ENCODE data around the gene C2CD4D.

Gene C2CD4D

DNA sequence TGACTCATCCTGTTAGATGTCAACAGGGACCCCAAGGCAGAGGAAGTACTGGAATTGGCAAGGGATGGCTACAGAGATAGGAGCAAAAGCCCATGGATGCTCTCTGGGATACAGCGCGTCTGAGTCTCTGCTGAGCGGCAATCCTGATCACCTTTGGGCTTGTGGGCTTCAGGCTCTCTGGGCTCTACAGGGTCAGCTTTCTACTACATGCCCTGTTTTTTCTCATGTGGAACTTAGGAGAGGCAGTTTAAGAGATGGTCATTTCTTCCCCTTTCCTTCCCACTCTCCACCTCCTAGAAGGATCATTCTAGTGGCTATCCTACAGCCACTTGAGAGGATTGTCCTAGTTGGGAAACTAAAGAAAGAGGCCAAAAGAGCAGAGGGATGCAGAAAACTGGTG, 35.7 kb downstream of the C2CD4D start:
- TF ChIP-seq, protein P1, sequence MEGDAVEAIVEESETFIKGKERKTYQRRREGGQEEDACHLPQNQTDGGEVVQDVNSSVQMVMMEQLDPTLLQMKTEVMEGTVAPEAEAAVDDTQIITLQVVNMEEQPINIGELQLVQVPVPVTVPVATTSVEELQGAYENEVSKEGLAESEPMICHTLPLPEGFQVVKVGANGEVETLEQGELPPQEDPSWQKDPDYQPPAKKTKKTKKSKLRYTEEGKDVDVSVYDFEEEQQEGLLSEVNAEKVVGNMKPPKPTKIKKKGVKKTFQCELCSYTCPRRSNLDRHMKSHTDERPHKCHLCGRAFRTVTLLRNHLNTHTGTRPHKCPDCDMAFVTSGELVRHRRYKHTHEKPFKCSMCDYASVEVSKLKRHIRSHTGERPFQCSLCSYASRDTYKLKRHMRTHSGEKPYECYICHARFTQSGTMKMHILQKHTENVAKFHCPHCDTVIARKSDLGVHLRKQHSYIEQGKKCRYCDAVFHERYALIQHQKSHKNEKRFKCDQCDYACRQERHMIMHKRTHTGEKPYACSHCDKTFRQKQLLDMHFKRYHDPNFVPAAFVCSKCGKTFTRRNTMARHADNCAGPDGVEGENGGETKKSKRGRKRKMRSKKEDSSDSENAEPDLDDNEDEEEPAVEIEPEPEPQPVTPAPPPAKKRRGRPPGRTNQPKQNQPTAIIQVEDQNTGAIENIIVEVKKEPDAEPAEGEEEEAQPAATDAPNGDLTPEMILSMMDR (IDR thresholded peaks at IDR 0.05) = no peak

DNA sequence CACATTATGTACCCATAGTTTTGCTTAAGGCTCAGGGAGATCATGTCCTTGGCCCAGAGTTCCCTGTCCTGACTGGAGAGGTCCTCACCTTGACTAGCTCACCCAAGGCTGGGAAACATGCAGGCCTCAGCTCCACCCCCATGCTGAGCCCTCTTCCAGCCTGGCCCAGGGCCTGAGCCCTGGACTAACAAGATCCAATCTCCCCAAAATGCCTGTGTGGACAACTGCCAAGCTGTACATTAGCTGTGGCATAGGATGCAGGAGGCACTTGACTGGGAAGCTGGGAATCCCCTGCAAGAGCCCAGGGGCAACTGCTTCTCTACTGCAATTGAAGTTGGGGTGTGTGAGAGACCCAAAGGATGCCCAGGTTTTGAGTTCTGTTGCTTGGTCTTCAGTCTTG, 36.5 kb downstream of the C2CD4D start:
- TF ChIP-seq, protein P1 (IDR thresholded peaks at IDR 0.05) = no peak

DNA sequence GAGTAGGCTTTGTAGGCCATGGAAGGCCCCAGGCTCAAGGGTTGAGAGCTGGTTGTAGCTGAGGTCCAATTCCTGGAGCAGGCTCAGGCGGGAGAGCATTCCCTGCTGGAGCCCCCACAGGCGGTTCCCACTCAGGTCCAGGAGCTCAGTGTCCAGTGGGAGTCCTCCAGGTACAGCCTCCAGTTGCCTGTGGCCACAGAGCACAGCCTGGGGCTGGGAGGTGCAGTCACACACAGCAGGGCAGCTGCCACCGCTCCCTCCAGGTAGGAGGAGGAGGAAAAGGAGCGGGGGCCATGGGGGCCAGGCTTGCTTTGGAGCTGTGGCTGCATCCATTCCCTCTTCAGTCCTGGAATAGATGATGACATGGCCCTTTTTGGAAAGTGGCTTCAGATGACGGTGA, 37.2 kb downstream of the C2CD4D start:
- TF ChIP-seq, protein P1 (IDR thresholded peaks at IDR 0.05) = no peak

- TF ChIP-seq, protein P1 (IDR thresholded peaks at IDR 0.05) = no peak
These were observed 37.8 kb downstream of the C2CD4D start for GRCh38 chr1:151801846-151802245.

DNA sequence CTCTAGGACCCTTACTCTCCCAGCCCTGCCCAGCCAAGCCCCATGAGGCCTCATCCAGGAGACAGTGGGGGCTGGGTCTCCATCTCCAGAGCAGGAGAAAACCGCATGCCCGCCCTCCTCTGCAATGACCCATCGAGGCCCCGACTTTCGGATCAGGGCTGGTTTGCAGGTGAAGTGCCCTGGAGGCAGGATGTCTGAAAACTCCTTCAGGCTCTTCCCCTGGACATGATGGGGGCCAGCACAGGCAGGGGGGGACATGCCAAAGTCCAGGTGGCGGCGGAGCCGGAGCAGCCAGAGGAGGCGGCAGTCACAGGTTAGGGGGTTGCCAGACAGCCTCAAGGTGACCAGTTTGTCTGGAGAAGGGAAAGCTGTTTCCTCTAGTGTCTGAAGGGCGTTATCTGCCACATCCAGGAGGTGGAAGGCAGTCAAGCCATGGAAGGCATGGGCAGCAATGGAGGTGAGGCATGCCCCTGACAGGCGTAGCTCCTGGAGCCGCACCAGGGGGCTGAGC, 38.3 kb downstream of the C2CD4D start:
- TF ChIP-seq, protein P1 (IDR thresholded peaks at IDR 0.05) = no peak

DNA sequence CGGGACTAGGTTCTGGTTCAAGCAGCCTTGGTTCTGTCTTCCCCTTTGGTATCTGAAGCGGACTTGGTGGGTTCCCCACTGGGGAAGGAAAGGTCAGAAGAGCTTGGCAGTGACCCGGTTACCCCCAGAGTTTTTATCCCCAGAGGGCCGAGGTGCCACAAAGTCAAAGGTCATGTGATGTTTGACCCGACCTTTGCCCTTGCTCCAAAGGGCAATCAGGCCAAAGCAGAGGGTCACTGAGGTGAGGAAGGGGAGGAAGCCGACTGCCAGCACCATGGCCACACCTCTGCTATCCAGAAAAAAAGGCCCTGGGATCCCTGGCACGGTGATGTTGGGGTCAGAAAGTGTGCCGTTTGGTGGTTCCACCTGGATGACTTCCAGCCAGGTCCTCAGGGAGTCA, 38.8 kb downstream of the C2CD4D start:
- TF ChIP-seq, protein P1 (IDR thresholded peaks at IDR 0.05) = no peak

DNA sequence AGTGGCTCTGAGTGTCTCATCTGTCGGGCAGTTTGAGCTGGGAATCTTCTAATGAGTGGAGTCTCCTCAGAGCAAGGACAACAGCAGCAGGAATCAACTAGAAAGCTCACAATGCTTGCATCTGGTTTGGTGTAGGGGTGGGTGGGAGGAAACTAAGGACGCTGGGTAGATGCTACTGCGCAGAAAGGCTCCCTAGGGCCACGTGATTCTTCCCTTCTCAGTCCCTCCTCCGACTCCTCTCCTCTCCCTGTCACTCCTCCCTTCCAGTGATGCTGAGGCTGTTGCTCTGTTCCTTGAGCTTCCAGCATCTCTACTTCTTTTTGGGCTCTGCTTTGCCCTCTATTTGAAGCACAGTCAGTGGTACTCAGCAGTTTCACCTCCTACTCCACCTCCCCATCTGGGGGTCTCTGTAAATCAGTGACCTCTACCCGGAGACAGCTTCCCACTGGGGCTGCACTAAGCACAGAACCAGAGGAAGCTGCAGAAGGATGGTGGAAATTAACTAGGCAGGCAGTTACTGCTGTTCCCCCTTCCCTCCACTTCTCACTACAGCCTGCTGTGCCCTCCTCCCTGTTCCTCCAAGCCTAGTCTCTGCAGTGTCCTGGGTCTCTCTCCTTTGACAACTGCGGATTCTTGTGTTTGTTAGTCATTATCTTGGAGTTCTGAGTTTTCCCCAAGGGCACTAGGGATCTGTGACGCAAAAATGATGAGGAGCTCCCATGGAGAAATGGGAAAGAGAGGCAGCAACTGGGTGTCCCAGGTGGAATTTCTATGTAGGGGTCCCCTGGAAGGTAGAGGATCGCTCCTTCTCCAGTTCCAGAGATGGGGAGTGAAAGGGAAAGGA, 40.2 kb downstream of the C2CD4D start:
- TF ChIP-seq, protein P1 (IDR thresholded peaks at IDR 0.05) = no peak

Measured in LNCAP (cell line).